OCI-LY1 (cell line): ENCODE measurements around the gene RCN2.

Experiments used
- CTCF ChIP-seq: fragments of 200-600 bp; sonication (generic), shearing (Covaris generic); IDR thresholded peaks from 2 replicates; pipeline ENCODE4 v1.5.1; 2017; ENCODE audit warnings: mild to moderate bottlenecking, antibody characterized with exemption, low read length, moderate library complexity, mixed read lengths
- EZH2 ChIP-seq: fragments of 200-600 bp; sonication (generic), shearing (Covaris generic); IDR thresholded peaks from 2 replicates; pipeline ENCODE4 v1.8.0; 2017; ENCODE audit warnings: borderline replicate concordance, mixed run types, mild to moderate bottlenecking, antibody characterized with exemption, low read length, moderate library complexity, mixed read lengths

GRCh38 chr15:76903251-76903681 lies 28.3 kb upstream of the RCN2 start:
- TF ChIP-seq CTCF (peak; percentile 63), EZH2 (no peak)
